ENCODE measurements around the gene NUP88. TPM values are rescaled to one million over a fixed set of nuclear protein-coding genes. Genes with fewer than 3 reads are reported as not detected.

Gene NUP88
- total RNA-seq, 1 donor from 2014 or later, result 187 TPM

- intact Hi-C loops (cut with micrococcal nuclease), result no loop called here
- CTCF ChIA-PET, result interaction anchor here (1.5 kb wide), 1 partner anchor 26 kb away, joined by 4 read pairs; the partner anchor contains the start of gene C1QBP
Measured at GRCh38 chr17:5464717-5465507, 45.5 kb upstream of the NUP88 start.

GRCh38 chr17:5446786-5447185, 27.3 kb upstream of the NUP88 start:
- no peak for DNase-seq
- Mint-ChIP-seq H3K9me3 (no peaks in the 10 kb centered on the region), H3K27me3 (no peaks in the 10 kb centered on the region), H3K4me3 (no peak overlapping the region), H3K36me3 (ENCODE audit: low read depth) (peaks cover 75% of the 10 kb centered on the region), H3K4me1 (no peaks in the 10 kb centered on the region), H3K27ac (no peak overlapping the region)
- ChIA-PET POLR2A (no interaction called here), CTCF (no interaction called here)
- TF ChIP-seq CTCF (IDR thresholded peaks at IDR 0.05), result no peak
- ATAC-seq (ENCODE audit: low read depth), result no peak
- intact Hi-C loops (cut with micrococcal nuclease), result no loop called here

More at GRCh38 chr17:5464717-5465507, 45.5 kb upstream of the NUP88 start:
- ATAC-seq (ENCODE audit: low read depth), result no peak
- POLR2A ChIA-PET, result no interaction called here
- peaks cover 37% of the 10 kb centered on the region for H3K36me3 Mint-ChIP-seq (ENCODE audit: low read depth)
- DNase-seq, result no peak
- H3K4me3 Mint-ChIP-seq, result no peak overlapping the region
- H3K27ac Mint-ChIP-seq, result no peak overlapping the region
- no peaks in the 10 kb centered on the region for H3K9me3 Mint-ChIP-seq
- no peaks in the 10 kb centered on the region for H3K27me3 Mint-ChIP-seq
- peaks cover 37% of the 10 kb centered on the region for H3K4me1 Mint-ChIP-seq
- TF ChIP-seq CTCF (IDR thresholded peaks at IDR 0.05), result no peak

- Mint-ChIP-seq H3K4me1 (peaks cover 6% of the 10 kb centered on the region), H3K4me3 (no peak overlapping the region), H3K9me3 (no peaks in the 10 kb centered on the region), H3K36me3 (ENCODE audit: low read depth) (peaks cover 55% of the 10 kb centered on the region), H3K27me3 (no peaks in the 10 kb centered on the region), H3K27ac (no peak overlapping the region)
- DNase-seq (no peak), ATAC-seq (ENCODE audit: low read depth) (no peak)
- CTCF ChIA-PET, result no interaction called here
- TF ChIP-seq CTCF (IDR thresholded peaks at IDR 0.05), result no peak
- POLR2A ChIA-PET, result no interaction called here
- intact Hi-C loops (cut with micrococcal nuclease), result no loop called here
Measured at GRCh38 chr17:5444209-5444608, 24.7 kb upstream of the NUP88 start.

- intact Hi-C loops (cut with micrococcal nuclease), result no loop called here
- POLR2A ChIA-PET, result no interaction called here
- DNase-seq, result no peak
- H3K27me3 Mint-ChIP-seq, result no peaks in the 10 kb centered on the region
- no peaks in the 10 kb centered on the region for H3K9me3 Mint-ChIP-seq
- no peak overlapping the region for H3K4me3 Mint-ChIP-seq
- H3K4me1 Mint-ChIP-seq, result peaks cover 7% of the 10 kb centered on the region
- TF ChIP-seq CTCF (IDR thresholded peaks at IDR 0.05), result no peak
- H3K27ac Mint-ChIP-seq, result no peak overlapping the region
- CTCF ChIA-PET, result no interaction called here
- no peak for ATAC-seq (ENCODE audit: low read depth)
- peaks cover 50% of the 10 kb centered on the region for H3K36me3 Mint-ChIP-seq (ENCODE audit: low read depth)
Measured at GRCh38 chr17:5443728-5444127, 24.3 kb upstream of the NUP88 start.

GRCh38 chr17:5439446-5439764, 19.9 kb upstream of the NUP88 start:
- intact Hi-C loops (cut with micrococcal nuclease), result loop anchor here (1.0 to 2.0 kb wide), 6 partner anchors 19 to 242 kb away; partner anchors contain the start of genes DERL2, DHX33, MIS12 and RABEP1
- TF ChIP-seq CTCF (IDR thresholded peaks at IDR 0.05), result peak; percentile 12
- Mint-ChIP-seq H3K4me3 (peak overlapping the region; percentile 83), H3K9me3 (no peaks in the 10 kb centered on the region), H3K36me3 (ENCODE audit: low read depth) (peaks cover 46% of the 10 kb centered on the region), H3K4me1 (peaks cover 32% of the 10 kb centered on the region), H3K27me3 (no peaks in the 10 kb centered on the region), H3K27ac (peak overlapping the region; percentile 91)
- ChIA-PET CTCF (interaction anchor here (0.7 to 4.2 kb wide), 24 partner anchors 9 to 408 kb away, joined by 3 to 24 read pairs (median 4); partner anchors contain the start of genes DERL2, MIS12, NUP88 and RPAIN), POLR2A (interaction anchor here (0.6 to 2.5 kb wide), 12 partner anchors 11 to 203 kb away, joined by 3 to 39 read pairs (median 4); partner anchors contain the start of genes DERL2, DHX33, MIS12 and NUP88)
- DNase-seq (no peak), ATAC-seq (ENCODE audit: low read depth) (no peak)

All from activated B cell treated with CpG ODN at 0.5 μM for 24 hours (primary cell).